PC-3 (cell line): ENCODE results near the gene ZNF236. TPM values are rescaled to one million over a fixed set of nuclear protein-coding genes. Genes with fewer than 3 reads are reported as not detected.

ENCODE experiments used
- ATAC-seq: fragments of 200-7000 bp; cut with Tn5 transposase; 2 replicates; pipeline ENCODE4 v1.9.1; 2020; ENCODE audit warnings: mild to moderate bottlenecking, moderate library complexity
- BruUV-seq: library from RNA; stranded (reverse); fragments of 400-500 nt; replicated peaks from 2 replicates; lab custom pipeline; 2021; lab: Mats Ljungman, UMichigan
- CTCF ChIA-PET: fragments of 300-600 bp; sonication (Branson Sonifier 250); formaldehyde crosslinking; loops from one replicate; lab custom pipeline; 2022; ENCODE audit warnings: antibody characterized with exemption; lab: Charles Lee
- POLR2A ChIA-PET: fragments of 300-600 bp; sonication (Branson Sonifier 250); formaldehyde crosslinking; loops from one replicate; lab custom pipeline; 2022; ENCODE audit warnings: antibody characterized with exemption; ENCODE audit not compliant: unreplicated experiment; lab: Charles Lee
- DNase-seq: peaks from one replicate; pipeline ENCODE4 v3.0.0-alpha.2; 2015
- H2AFZ ChIP-seq: fragments of 300-600 bp; sonication (generic); 2 replicates; pipeline ENCODE4 v1.6.0; 2016; ENCODE audit warnings: antibody characterized with exemption, low read length
- H3F3A ChIP-seq: fragments of 300-600 bp; sonication (generic); one replicate; pipeline ENCODE4 v1.6.0; 2017; ENCODE audit warnings: antibody characterized with exemption, low read length, control low read depth, mild to moderate bottlenecking; ENCODE audit not compliant: unreplicated experiment
- H3K27ac ChIP-seq: fragments of 300-600 bp; sonication (generic); 2 replicates; pipeline ENCODE4 v1.5.1; 2016; ENCODE audit warnings: mild to moderate bottlenecking, low read length
- H3K27me3 ChIP-seq: fragments of 300-600 bp; sonication (generic); 2 replicates; pipeline ENCODE4 v1.6.1; 2016; ENCODE audit warnings: low read length, mixed read lengths
- H3K36me3 ChIP-seq: fragments of 300-600 bp; sonication (generic); 2 replicates; pipeline ENCODE4 v1.6.1; 2016; ENCODE audit warnings: low read depth, mixed run types, low read length, mixed read lengths
- H3K4me1 ChIP-seq: fragments of 300-600 bp; sonication (generic); 2 replicates; pipeline ENCODE4 v1.5.1; 2016; ENCODE audit warnings: low read length; ENCODE audit not compliant: insufficient read depth
- H3K4me2 ChIP-seq: fragments of 300-600 bp; sonication (generic); 2 replicates; pipeline ENCODE4 v1.6.0; 2016; ENCODE audit warnings: low read length
- H3K4me3 ChIP-seq: fragments of 300-600 bp; sonication (generic); 2 replicates; pipeline ENCODE4 v1.5.1; 2016; ENCODE audit warnings: mild to moderate bottlenecking, low read length, mixed read lengths
- H3K79me2 ChIP-seq: fragments of 300-600 bp; sonication (generic); 2 replicates; pipeline ENCODE4 v1.6.1; 2017; ENCODE audit warnings: low read length, mixed read lengths
- H3K9ac ChIP-seq: fragments of 300-600 bp; sonication (generic); 2 replicates; pipeline ENCODE4 v1.6.0; 2016; ENCODE audit warnings: mild to moderate bottlenecking, low read length
- H3K9me2 ChIP-seq: fragments of 300-600 bp; sonication (generic); replicated peaks from 2 replicates; pipeline ENCODE4 v1.6.1; 2016; ENCODE audit warnings: mixed run types, low read length, mixed read lengths
- H3K9me3 ChIP-seq: fragments of 300-600 bp; sonication (generic); 2 replicates; pipeline ENCODE4 v1.6.1; 2016; ENCODE audit warnings: low read length, mixed read lengths
- H4K20me1 ChIP-seq: fragments of 300-600 bp; sonication (generic); 2 replicates; pipeline ENCODE4 v1.6.1; 2016; ENCODE audit warnings: low read length, mixed read lengths
- CTCF ChIP-seq: fragments of 300-600 bp; sonication (generic); conservative IDR thresholded peaks from 2 replicates; pipeline ENCODE4 v1.5.1; 2017; ENCODE audit warnings: antibody characterized with exemption, low read depth, mild to moderate bottlenecking, low read length
- EZH2 ChIP-seq: fragments of 300-600 bp; sonication (generic); IDR thresholded peaks from one replicate; pipeline ENCODE4 v1.6.1; 2017; ENCODE audit warnings: antibody characterized with exemption, mild to moderate bottlenecking, low read length; ENCODE audit not compliant: unreplicated experiment
- EZH2phosphoT487 ChIP-seq: fragments of 300-600 bp; sonication (generic); IDR thresholded peaks from 2 replicates; pipeline ENCODE4 v1.6.1; 2018; ENCODE audit warnings: mild to moderate bottlenecking, antibody characterized with exemption, low read length, borderline replicate concordance
- intact Hi-C: fragments of 100-400 bp; cut with micrococcal nuclease; formaldehyde crosslinking; loops from 2 replicates; pipeline ENCODE4 v1.9.0; 2023
- total RNA-seq: library from RNA; depleted of rRNA; stranded (reverse); fragments of >200 nt; gene quantifications from 2 replicates; pipeline ENCODE4 v1.2.3, GENCODE V29; 2014

The ZNF236 gene
- total RNA-seq, 1 experiment from 2014 or later: 7.7 TPM

DNA sequence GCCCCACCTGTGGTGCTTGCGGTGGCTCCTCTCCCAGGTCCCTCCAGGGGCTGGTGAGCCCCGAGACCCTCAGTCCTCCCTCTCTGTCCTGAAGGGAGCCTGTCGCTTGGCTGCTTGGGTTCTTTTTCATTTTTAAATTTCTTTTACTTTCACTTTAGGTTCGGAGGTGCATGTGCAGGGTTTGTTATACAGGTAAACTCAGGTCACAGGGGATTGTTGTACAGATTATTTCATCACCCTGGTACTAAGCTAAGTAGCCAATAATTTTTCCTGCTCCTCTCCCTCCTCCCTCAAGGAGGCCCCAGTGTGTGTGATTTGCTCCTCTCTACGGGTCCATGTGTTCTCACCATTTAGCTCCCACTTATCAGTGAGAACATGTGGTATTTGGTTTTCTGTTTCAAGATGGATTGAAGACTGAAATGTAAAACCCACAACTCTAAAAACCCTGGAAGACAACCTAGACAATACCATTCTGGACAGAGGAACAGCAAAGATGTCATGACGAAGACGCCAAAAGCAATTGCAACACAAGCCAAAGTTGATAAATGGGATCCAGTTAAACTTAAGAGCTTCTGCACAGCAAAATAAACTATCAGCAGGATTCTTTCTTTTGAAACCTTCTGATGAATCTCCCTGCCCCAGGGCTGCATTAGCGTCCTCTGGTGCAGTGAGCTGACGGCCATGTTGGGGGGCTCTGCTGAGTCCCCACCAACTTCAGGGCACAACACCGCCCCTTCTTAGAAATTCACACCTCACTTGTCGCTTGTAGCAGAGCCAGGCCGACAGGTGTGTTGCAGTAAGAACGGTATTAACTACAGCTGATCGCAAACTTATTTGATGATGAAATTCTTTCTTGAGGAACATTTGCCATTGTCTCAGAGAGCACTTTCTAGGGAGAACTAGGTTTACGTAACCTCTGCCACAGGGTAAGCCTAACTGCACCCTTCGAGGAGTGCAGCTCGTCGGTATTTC, 135.3 kb downstream of the ZNF236 start:
- Histone ChIP-seq H3K79me2 (no peaks in the 10 kb centered on the region), H3F3A (no peaks in the 10 kb centered on the region), H4K20me1 (no peaks in the 10 kb centered on the region), H3K9me2 (no peaks in the 10 kb centered on the region), H3K9ac (no peak overlapping the region), H3K36me3 (0 out of 2 replicates have a peak, but pooled peaks cover 3% of the 10 kb centered on the region), H3K4me1 (no peaks in the 10 kb centered on the region), H3K27ac (no peak overlapping the region), H3K9me3 (no peaks in the 10 kb centered on the region), H3K4me2 (no peak overlapping the region), H2AFZ (no peak overlapping the region), H3K4me3 (no peak overlapping the region), H3K27me3 (no peaks in the 10 kb centered on the region)
- no TSS peak for BruUV-seq
- ChIA-PET POLR2A (no interaction called here), CTCF (no interaction called here)
- intact Hi-C loops: no loop called here
- ATAC-seq (no peak), DNase-seq (no peak)
- no peak for TF ChIP-seq EZH2
- no peak for TF ChIP-seq CTCF
- no peak for TF ChIP-seq EZH2phosphoT487

GRCh38 chr18:76958692-76959341, 136.5 kb downstream of the ZNF236 start:
- H3K27me3 ChIP-seq: no peaks in the 10 kb centered on the region
- no peak overlapping the region for H3K4me2 ChIP-seq
- TF ChIP-seq EZH2: no peak
- TF ChIP-seq EZH2phosphoT487: no peak
- H3K4me1 ChIP-seq: no peaks in the 10 kb centered on the region
- 0 out of 2 replicates have a peak, but pooled peaks cover 3% of the 10 kb centered on the region for H3K36me3 ChIP-seq
- H4K20me1 ChIP-seq: no peaks in the 10 kb centered on the region
- DNase-seq (no peak), ATAC-seq (no peak)
- intact Hi-C loops: no loop called here
- POLR2A ChIA-PET: no interaction called here
- H3K4me3 ChIP-seq: no peak overlapping the region
- H3K27ac ChIP-seq: no peak overlapping the region
- H3K79me2 ChIP-seq: no peaks in the 10 kb centered on the region
- H3F3A ChIP-seq: no peaks in the 10 kb centered on the region
- H3K9ac ChIP-seq: no peak overlapping the region
- BruUV-seq: no TSS peak
- no peaks in the 10 kb centered on the region for H3K9me3 ChIP-seq
- H3K9me2 ChIP-seq: no peaks in the 10 kb centered on the region
- CTCF ChIA-PET: no interaction called here
- no peak overlapping the region for H2AFZ ChIP-seq

- Histone ChIP-seq H3K27ac (no peak overlapping the region), H3F3A (no peaks in the 10 kb centered on the region), H3K4me1 (no peaks in the 10 kb centered on the region), H3K9me2 (no peaks in the 10 kb centered on the region), H3K9me3 (no peaks in the 10 kb centered on the region), H3K4me3 (no peak overlapping the region), H3K27me3 (no peaks in the 10 kb centered on the region), H2AFZ (no peak overlapping the region), H4K20me1 (no peaks in the 10 kb centered on the region), H3K9ac (no peak overlapping the region), H3K79me2 (no peaks in the 10 kb centered on the region), H3K4me2 (no peak overlapping the region), H3K36me3 (0 out of 2 replicates have a peak, but pooled peaks cover 3% of the 10 kb centered on the region)
- ChIA-PET CTCF (no interaction called here), POLR2A (no interaction called here)
- no peak for DNase-seq
- TF ChIP-seq EZH2 (no peak), EZH2phosphoT487 (no peak), CTCF (no peak)
- intact Hi-C loops: no loop called here
- BruUV-seq: no TSS peak
- no peak for ATAC-seq
Measured at GRCh38 chr18:76959605-76960004, 137.2 kb downstream of the ZNF236 start.
